GM19238 (cell line): ENCODE measurements around the gene OR6Y1.

Experiments used
- DNase-seq: peaks from one replicate; pipeline ENCODE4 v3.0.0; 2011; ENCODE audit warnings: low spot score; ENCODE audit not compliant: insufficient read length

OR6Y1 gene

GRCh38 chr1:158506369-158506987 is 47.7 kb downstream of the OR6Y1 start:
- DNase-seq = no peak

GRCh38 chr1:158496374-158496773 is 57.8 kb downstream of the OR6Y1 start:
- DNase-seq = no peak

GRCh38 chr1:158494796-158495195 is 59.4 kb downstream of the OR6Y1 start:
- no peak for DNase-seq
